ENCODE data around the gene CDC42BPA.
A peak's percentile ranks its signal among the peaks of the same experiment; 100 is the strongest.

The CDC42BPA gene

GRCh38 chr1:226940029-226940805, 378.1 kb downstream of the CDC42BPA start, which contains the start of gene COQ8A:
Gene COQ8A, plus strand, starts transcription at chr1:226940294. Its CDS starts 21,092 bp downstream, at chr1:226961386.
- DNase-seq = peak; percentile 100

All from activated CD4-positive, alpha-beta T cell treated with anti-CD3 and anti-CD28 coated beads, Interleukin-2, Interleukin-6, amounts not matched to agents 100 ng/mL and 50 ng/mL, durations not matched to agents 16 hours and 8 hours (primary cell).